Amygdala (tissue), 56 donors: ENCODE results near the gene RRBP1.

ENCODE experiments used
- DNase-seq, 56 donors: peaks; one replicate each; lab custom pipeline; 2025; lab: John Stamatoyannopoulos, UW

Gene RRBP1

GRCh38 chr20:17683218-17684076, 1.4 kb upstream of the RRBP1 start:
- DNase-seq = no peak

GRCh38 chr20:17682889-17683198, 802 bp upstream of the RRBP1 start:
- DNase-seq = no peak

GRCh38 chr20:17681726-17682102, 328 bp downstream of the RRBP1 start:
- DNase-seq = no peak

- DNase-seq = peak in 52 of 56 donors; percentile 10 to 87 (median 64)
Observed at GRCh38 chr20:17680836-17681725, 961 bp downstream of the RRBP1 start.

DNA sequence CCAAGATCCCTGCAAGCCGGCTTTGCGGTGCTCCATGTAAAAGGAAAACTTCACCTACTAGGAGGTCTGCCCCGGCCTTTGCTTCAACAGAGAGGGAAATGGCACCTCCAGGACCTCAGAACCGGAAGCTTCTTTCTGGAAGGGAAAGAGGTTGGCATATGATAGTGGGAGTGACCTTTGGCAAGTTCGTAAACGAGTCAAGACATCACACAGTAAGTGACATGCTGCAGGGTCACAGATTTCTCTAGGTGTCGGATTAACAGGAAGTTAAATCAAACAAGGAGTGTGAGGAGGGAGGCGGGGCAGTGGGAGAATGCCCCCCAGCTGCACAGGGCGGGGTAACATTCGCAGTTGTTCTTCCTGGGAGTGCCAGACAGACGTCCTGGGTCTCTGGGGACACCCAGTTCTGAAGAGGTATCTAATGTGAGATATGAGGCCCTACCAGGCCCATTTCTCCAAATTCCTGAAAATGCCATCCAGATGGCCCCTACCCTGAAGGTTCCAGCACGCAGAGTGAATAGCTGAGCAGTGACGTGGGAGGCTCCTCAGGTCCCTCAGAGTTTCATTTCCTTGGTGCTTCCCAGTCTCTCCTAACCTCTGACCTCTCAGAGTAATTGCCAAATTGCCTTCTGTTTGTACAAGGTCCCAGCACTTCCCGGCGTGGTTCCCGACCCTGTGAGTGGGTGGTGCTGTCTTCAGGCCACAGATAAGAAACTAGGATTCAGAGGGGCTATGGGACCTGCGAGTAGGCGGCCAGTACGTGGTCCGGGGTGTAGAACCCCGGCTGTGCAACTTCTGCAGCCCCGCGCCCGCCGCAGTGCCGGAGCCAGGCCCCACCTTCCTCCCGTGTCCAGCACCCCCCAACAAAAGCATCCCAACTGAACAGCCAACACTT, 1.9 kb downstream of the RRBP1 start:
- peak in 6 of 56 donors; percentile 10 to 51 (median 32) for DNase-seq

DNA sequence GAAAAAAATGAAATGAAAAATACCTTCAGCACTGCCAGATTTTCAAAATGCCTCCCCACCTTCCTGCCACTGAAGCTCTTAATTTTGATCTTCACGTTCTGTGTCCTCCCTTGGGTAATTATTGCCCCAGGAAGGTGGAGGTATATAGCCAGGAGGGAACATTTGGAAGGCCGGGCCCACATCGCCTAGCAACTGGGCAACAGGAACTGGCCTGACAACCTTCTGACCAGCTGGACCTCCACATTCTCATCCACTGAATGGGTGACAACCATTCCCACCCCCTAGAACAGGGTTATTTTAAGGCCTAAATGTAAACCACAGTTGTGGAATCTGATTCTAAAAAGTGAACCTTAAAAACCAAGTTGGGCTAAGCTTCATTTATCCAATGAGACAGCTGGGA, 3.2 kb downstream of the RRBP1 start:
- no peak for DNase-seq

GRCh38 chr20:17678295-17678694, 3.7 kb downstream of the RRBP1 start:
- no peak for DNase-seq

- no peak for DNase-seq
Observed at GRCh38 chr20:17676942-17677341, 5.1 kb downstream of the RRBP1 start.

- DNase-seq = no peak
Observed at GRCh38 chr20:17676378-17676759, 5.7 kb downstream of the RRBP1 start.

GRCh38 chr20:17675519-17676377, 6.3 kb downstream of the RRBP1 start:
- no peak for DNase-seq

DNA sequence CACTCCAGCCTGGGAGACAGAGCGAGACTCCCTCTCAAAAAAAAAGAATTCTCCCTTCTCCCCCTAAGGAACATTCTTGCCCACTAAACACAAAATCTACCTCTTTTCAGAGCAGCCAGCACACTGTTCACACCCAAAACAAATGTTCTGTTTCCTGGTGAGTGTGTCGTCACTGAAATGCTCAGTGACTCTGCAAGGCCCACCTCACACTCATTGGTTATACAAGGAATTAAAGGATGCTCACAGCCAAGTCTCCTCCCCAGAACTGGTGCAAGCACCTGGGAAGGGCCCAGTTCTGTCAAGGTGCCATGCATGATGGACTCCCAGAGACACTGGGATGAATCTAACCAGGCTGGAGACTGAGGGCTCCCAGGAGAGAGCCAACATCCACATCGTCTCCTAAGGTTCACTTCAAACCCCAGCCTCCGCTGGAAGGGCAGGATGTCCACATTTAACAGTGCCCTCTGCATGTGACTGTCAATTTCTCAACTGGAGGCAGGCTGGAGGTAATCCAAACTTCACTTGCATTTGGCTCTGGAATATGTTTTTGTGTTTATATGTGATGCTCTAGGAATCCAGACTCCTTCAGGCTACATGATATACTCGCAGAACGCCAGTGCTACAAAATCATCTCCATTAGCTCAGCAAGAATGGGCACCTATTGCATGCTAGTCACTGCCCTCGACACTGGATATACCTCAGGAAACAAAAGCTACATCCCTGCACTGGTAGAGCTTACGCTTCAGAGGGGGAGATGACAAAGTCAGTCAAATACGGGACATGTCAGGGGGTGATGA, 7.1 kb downstream of the RRBP1 start:
- no peak for DNase-seq

DNA sequence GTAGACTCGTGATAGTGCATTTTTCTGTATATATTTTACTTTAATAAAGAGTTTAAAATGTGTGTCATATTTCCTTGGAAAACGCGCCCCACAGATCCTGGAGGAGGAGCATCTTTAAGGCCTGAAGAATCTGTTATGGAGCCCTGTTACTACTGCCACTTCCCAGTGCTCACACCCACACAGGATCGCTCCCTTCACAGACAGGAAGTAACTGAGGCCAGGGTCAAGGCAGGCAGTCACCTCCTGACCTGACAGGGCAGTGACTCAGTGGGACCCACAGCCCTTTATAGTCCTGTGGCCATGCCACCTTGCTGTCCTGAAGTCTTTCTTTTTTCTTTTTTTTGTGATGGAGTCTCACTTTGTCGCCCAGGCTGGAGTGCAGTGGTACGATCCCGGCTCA, 9.0 kb downstream of the RRBP1 start:
- DNase-seq = no peak

DNA sequence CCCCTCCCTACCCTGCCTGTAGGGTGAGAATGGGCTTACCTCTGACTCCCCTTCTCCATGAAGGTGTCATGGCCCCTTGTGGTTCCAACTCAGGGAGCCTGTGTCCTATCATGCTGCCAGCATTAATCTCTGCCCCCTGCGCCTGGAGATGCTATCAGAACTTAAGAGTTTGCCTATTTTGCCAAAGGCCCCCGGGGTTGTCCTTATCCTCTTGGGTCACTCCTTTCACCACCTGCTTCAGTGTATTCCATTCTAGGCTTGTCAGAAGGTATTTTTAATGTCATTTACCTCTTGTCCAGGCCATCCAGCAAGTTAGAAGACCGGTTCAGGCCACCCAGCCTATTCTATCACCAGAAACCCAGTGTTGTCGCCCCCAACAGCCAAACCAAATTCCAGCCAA, 10.5 kb downstream of the RRBP1 start:
- DNase-seq = no peak

GRCh38 chr20:17671011-17671410, 11.0 kb downstream of the RRBP1 start:
- DNase-seq = no peak

DNA sequence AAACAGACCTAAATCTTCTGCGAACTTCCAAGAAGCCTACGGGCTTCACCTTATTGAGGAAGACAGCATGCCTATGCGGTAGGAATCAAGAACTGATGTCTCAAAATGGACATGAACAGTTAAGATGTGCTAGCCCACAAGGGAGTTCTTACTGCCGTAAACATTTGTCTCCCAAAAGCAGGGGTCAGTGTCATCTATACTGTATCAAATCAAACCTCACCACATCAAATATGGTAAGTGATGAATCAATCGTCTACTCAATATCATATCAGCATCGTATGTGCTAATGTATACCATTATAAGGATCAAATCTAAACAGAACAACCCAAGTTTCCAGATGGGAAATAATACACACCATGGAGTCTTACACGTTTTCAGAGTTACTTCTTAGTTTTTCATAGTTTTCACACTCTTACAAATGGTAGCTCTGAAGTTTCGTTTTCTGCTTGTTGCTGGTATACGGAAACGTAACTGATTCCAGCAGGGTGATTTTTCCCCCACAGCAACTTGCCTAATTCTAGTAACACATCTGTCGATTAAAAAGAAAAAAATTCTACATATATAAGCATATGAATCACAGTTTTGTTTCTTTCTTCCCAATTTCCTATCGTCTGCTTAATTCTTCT, 12.6 kb downstream of the RRBP1 start:
- DNase-seq = no peak

- no peak for DNase-seq
Observed at GRCh38 chr20:17668432-17668831, 13.6 kb downstream of the RRBP1 start.

DNA sequence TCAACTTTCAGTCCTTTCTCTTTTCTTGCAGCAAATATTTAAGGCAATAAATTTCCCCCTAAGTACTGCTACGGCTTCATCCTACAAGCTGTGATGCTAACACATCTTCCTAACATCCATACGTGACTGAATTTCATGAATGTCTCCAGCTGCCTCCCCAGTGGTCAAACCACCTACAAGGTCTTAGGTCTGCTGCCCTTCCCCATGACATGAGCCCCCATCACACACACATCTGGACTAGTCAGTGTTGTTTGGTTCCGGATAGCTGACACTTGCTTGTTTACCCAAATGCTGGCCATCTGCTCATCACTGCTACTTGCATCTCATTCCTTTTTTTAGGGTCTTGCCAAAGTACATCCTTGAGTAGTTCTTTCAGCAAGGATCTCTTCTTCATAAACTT, 14.6 kb downstream of the RRBP1 start:
- DNase-seq = no peak

GRCh38 chr20:17666481-17666880, 15.6 kb downstream of the RRBP1 start:
- DNase-seq = no peak

DNA sequence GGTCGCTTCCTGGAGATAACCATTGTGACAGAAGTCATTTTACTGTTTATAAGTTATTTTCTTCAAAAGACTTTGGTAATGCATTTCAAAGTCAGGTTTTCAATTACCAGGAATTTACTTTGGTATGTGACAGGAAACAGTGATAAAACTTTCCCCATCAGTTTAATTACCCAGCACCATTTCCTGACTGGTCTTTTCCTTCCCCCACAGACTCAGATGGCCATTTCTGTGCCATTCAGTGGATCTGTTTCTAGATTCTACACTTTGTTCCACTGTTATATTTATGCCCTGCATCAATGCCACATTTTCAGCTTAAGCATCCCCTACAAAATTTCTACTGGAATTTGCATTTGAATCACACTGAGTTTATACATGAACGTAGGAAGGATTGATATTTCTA, 16.3 kb downstream of the RRBP1 start:
- no peak for DNase-seq
